IMR-90 (cell line): ENCODE data around the gene FAM131B. TPM values are rescaled to one million over a fixed set of nuclear protein-coding genes. Genes with fewer than 3 reads are reported as not detected.

Experiments
- ATAC-seq: fragments of 200-7000 bp; cut with Tn5 transposase; 2 replicates; pipeline ENCODE4 v1.9.1; 2020; ENCODE audit warnings: low read depth, mild to moderate bottlenecking, moderate library complexity
- BruUV-seq: library from RNA; stranded (reverse); fragments of 400-500 nt; replicated peaks from 2 replicates; lab custom pipeline; 2021; lab: Mats Ljungman, UMichigan
- CTCF ChIA-PET: fragments of 300-600 bp; formaldehyde crosslinking; extraction: SDS; loops from one replicate; lab custom pipeline; 2021; ENCODE audit warnings: antibody characterized with exemption; lab: Yijun Ruan, JAX
- POLR2A ChIA-PET: fragments of 300-600 bp; sonication (Branson Sonifier 250); formaldehyde crosslinking; loops from one replicate; lab custom pipeline; 2022; ENCODE audit warnings: antibody characterized with exemption; ENCODE audit not compliant: unreplicated experiment; lab: Charles Lee
- DNase-seq: peaks from one replicate; pipeline ENCODE4 v3.0.0; 2013
- H2AFZ ChIP-seq: replicated peaks from 2 replicates; pipeline ENCODE3; 2013; ENCODE audit warnings: low read length, mild to moderate bottlenecking; ENCODE audit not compliant: poor library complexity
- H2AK5ac ChIP-seq: 2 replicates; pipeline ENCODE4 v1.6.1; 2013; ENCODE audit warnings: low read depth, low read length, inconsistent platforms
- H2AK9ac ChIP-seq: replicated peaks from 2 replicates; pipeline ENCODE3; 2013; ENCODE audit warnings: mild to moderate bottlenecking, low read depth, low read length, moderate library complexity; ENCODE audit not compliant: poor library complexity
- H2BK120ac ChIP-seq: 2 replicates; pipeline ENCODE4 v1.6.1; 2013; ENCODE audit warnings: low read depth, low read length, inconsistent platforms
- H2BK15ac ChIP-seq: 3 replicates; pipeline ENCODE4 v1.6.1; 2013; ENCODE audit warnings: low read depth, low read length, inconsistent platforms
- H2BK20ac ChIP-seq: 2 replicates; pipeline ENCODE4 v1.6.1; 2013; ENCODE audit warnings: low read depth, mild to moderate bottlenecking, inconsistent platforms, low read length, moderate library complexity
- H2BK5ac ChIP-seq: 2 replicates; pipeline ENCODE4 v1.6.1; 2013; ENCODE audit warnings: mild to moderate bottlenecking, low read depth, low read length, inconsistent platforms; ENCODE audit not compliant: poor library complexity, severe bottlenecking
- H3K14ac ChIP-seq: replicated peaks from 2 replicates; pipeline ENCODE4 v1.6.1; 2013; ENCODE audit warnings: low read depth, low read length, inconsistent platforms
- H3K18ac ChIP-seq: 2 replicates; pipeline ENCODE4 v1.6.1; 2013; ENCODE audit warnings: low read depth, low read length, control low read depth
- H3K23ac ChIP-seq: 2 replicates; pipeline ENCODE4 v1.6.1; 2013; ENCODE audit warnings: low read depth, low read length, inconsistent platforms
- H3K27ac ChIP-seq: 2 replicates; pipeline ENCODE4 v1.5.1; 2013; ENCODE audit warnings: mild to moderate bottlenecking, control low read depth, low read length; ENCODE audit not compliant: insufficient read depth
- H3K27me3 ChIP-seq: 2 replicates; pipeline ENCODE4 v1.6.1; 2013; ENCODE audit warnings: low read length; ENCODE audit not compliant: control insufficient read depth, insufficient read depth
- H3K36me3 ChIP-seq: 2 replicates; pipeline ENCODE4 v1.6.1; 2013; ENCODE audit warnings: low read length, mixed read lengths; ENCODE audit not compliant: control insufficient read depth, insufficient read depth
- H3K4ac ChIP-seq: 2 replicates; pipeline ENCODE4 v1.6.1; 2013; ENCODE audit warnings: low read depth, low read length, inconsistent platforms
- H3K4me1 ChIP-seq: 2 replicates; pipeline ENCODE4 v1.6.1; 2013; ENCODE audit warnings: low read length, mixed read lengths; ENCODE audit not compliant: control insufficient read depth, insufficient read depth
- H3K4me2 ChIP-seq: 2 replicates; pipeline ENCODE4 v1.6.1; 2013; ENCODE audit warnings: low read depth, mild to moderate bottlenecking, control low read depth, low read length, moderate library complexity
- H3K4me3 ChIP-seq: 2 replicates; pipeline ENCODE4 v1.5.1; 2013; ENCODE audit warnings: low read depth, mild to moderate bottlenecking, control low read depth, low read length, moderate library complexity; ENCODE audit not compliant: insufficient read depth
- H3K56ac ChIP-seq: 2 replicates; pipeline ENCODE4 v1.6.1; 2013; ENCODE audit warnings: low read length, inconsistent platforms; ENCODE audit not compliant: insufficient read depth; ENCODE audit errors: extremely low read depth
- H3K79me1 ChIP-seq, 2 experiments: 2 replicates each; pipeline ENCODE4 v1.6.1; 2013; ENCODE audit warnings: low read length in 2 of 2, inconsistent platforms in 1 of 2, low read depth in 1 of 2
- H3K9ac ChIP-seq: 2 replicates; pipeline ENCODE4 v1.6.1; 2013; ENCODE audit warnings: low read depth, low read length, control low read depth
- H3K9me1 ChIP-seq: 2 replicates; pipeline ENCODE4 v1.6.1; 2013; ENCODE audit warnings: low read length, inconsistent platforms; ENCODE audit not compliant: insufficient read depth
- H3K9me3 ChIP-seq: 2 replicates; pipeline ENCODE4 v1.6.1; 2013; ENCODE audit warnings: low read length; ENCODE audit not compliant: control insufficient read depth, insufficient read depth
- H4K20me1 ChIP-seq: 2 replicates; pipeline ENCODE4 v1.6.1; 2013; ENCODE audit warnings: low read length, inconsistent platforms; ENCODE audit not compliant: insufficient read depth
- H4K5ac ChIP-seq: 2 replicates; pipeline ENCODE4 v1.6.1; 2013; ENCODE audit warnings: mild to moderate bottlenecking, low read depth, low read length, control low read depth
- H4K8ac ChIP-seq, 2 experiments: 2 replicates each; pipeline ENCODE4 v1.6.1; 2013; ENCODE audit warnings: low read depth in 2 of 2, low read length in 2 of 2, control low read depth in 1 of 2, inconsistent platforms in 1 of 2
- H4K91ac ChIP-seq: 2 replicates; pipeline ENCODE4 v1.6.1; 2013; ENCODE audit warnings: low read depth, low read length, inconsistent platforms; ENCODE audit not compliant: insufficient read depth
- BHLHE40 ChIP-seq: fragments of 150-350 bp; IDR thresholded peaks from 2 replicates; pipeline ENCODE4 v1.6.1; 2016; ENCODE audit warnings: mild to moderate bottlenecking, low read depth, low read length
- CEBPB ChIP-seq: IDR thresholded peaks from 2 replicates; pipeline ENCODE4 v1.6.1; 2012; ENCODE audit warnings: low read depth, low read length, improper control_type of control experiment
- CHD1 ChIP-seq: IDR thresholded peaks from 2 replicates; pipeline ENCODE4 v1.6.1; 2012; ENCODE audit warnings: low read depth, low read length, improper control_type of control experiment
- MAFK ChIP-seq: IDR thresholded peaks from 2 replicates; pipeline ENCODE4 v1.6.1; 2012; ENCODE audit warnings: low read depth, low read length, improper control_type of control experiment
- MAZ ChIP-seq: IDR thresholded peaks from 2 replicates; pipeline ENCODE4 v1.6.1; 2012; ENCODE audit warnings: low read depth, mild to moderate bottlenecking, low read length, improper control_type of control experiment, moderate library complexity, borderline replicate concordance
- MXI1 ChIP-seq: IDR thresholded peaks from 2 replicates; pipeline ENCODE4 v1.6.1; 2012; ENCODE audit warnings: low read depth, mild to moderate bottlenecking, low read length, moderate library complexity, borderline replicate concordance
- NFE2L2 ChIP-seq: fragments of 150-350 bp; IDR thresholded peaks from 2 replicates; pipeline ENCODE4 v1.6.1; 2016; ENCODE audit warnings: low read depth, mild to moderate bottlenecking, low read length
- POLR2A ChIP-seq: IDR thresholded peaks from 2 replicates; pipeline ENCODE4 v1.6.1; 2012; ENCODE audit warnings: mild to moderate bottlenecking, low read depth, low read length
- RAD21 ChIP-seq: IDR thresholded peaks from 2 replicates; pipeline ENCODE4 v1.6.1; 2012; ENCODE audit warnings: low read length, improper control_type of control experiment
- RCOR1 ChIP-seq: IDR thresholded peaks from 2 replicates; pipeline ENCODE4 v1.6.1; 2012; ENCODE audit warnings: mild to moderate bottlenecking, low read length, improper control_type of control experiment; ENCODE audit not compliant: insufficient replicate concordance
- RFX5 ChIP-seq: IDR thresholded peaks from 2 replicates; pipeline ENCODE4 v1.8.0; 2012; ENCODE audit warnings: low read depth, mild to moderate bottlenecking, low read length, moderate library complexity
- SMC3 ChIP-seq: fragments of 150-350 bp; IDR thresholded peaks from 2 replicates; pipeline ENCODE4 v1.6.1; 2016; ENCODE audit warnings: low read depth, mild to moderate bottlenecking, antibody characterized with exemption, low read length, moderate library complexity
- WGBS, 2 experiments: methylation state at CpG; one replicate each; pipeline versions ENCODE4 v1.1.5 to v1.1.7; 2013; ENCODE audit warnings: missing lambda C conversion rate in 2 of 2; ENCODE audit not compliant: insufficient read length in 1 of 2; ENCODE audit errors: extremely low coverage in 2 of 2; 5-methylcytosine and 5-hydroxymethylcytosine counted together
- dilution Hi-C: fragments of 300-500 bp; cut with HindIII; formaldehyde crosslinking; loops from one replicate; pipeline ENCODE4 v1.14.3; 2018; ENCODE audit warnings: low sequenced_read_pairs; ENCODE audit not compliant: unreplicated experiment
- in situ Hi-C: fragments of 300-500 bp; cut with MboI; formaldehyde crosslinking; loops from 3 replicates; pipeline ENCODE4 v1.14.3; 2019; ENCODE audit warnings: low sequenced_read_pairs, inconsistent platforms, mixed read lengths
- intact Hi-C: fragments of 100-400 bp; cut with micrococcal nuclease; formaldehyde crosslinking; loops from 2 replicates; pipeline ENCODE4 v1.10.0; 2022
- polyA plus RNA-seq, 3 experiments: library from polyadenylated mRNA; depleted of rRNA; stranded (reverse); fragments of >200 nt; gene quantifications; 2 replicates each; pipeline ENCODE4 v1.2.3, GENCODE V29; 2012; ENCODE audit warnings: low replicate concordance in 1 of 3
- total RNA-seq: library from RNA; depleted of rRNA; stranded (reverse); fragments of >200 nt; gene quantifications from 2 replicates; pipeline ENCODE4 v1.2.3, GENCODE V29; 2012
- TF ChIP-seq, protein P1 (sequence below): fragments of 150-350 bp; IDR thresholded peaks from 2 replicates; pipeline ENCODE4 v1.6.1; 2017; ENCODE audit warnings: mild to moderate bottlenecking, antibody characterized with exemption, low read length, low read depth
- TF ChIP-seq, protein P2 (sequence below): fragments of 150-350 bp; IDR thresholded peaks from 2 replicates; pipeline ENCODE4 v1.6.1; 2016; ENCODE audit warnings: low read depth, mild to moderate bottlenecking, low read length, moderate library complexity, borderline replicate concordance
- TF ChIP-seq, protein P3 (sequence below): conservative IDR thresholded peaks from 2 replicates; pipeline ENCODE4 v1.5.1; 2012; ENCODE audit warnings: mild to moderate bottlenecking, low read depth, low read length, improper control_type of control experiment

FAM131B gene
- total and polyA plus RNA-seq, 2 of the 4 experiments (the other 2 are of a cell fraction), result 3.4 to 4.3 TPM

DNA sequence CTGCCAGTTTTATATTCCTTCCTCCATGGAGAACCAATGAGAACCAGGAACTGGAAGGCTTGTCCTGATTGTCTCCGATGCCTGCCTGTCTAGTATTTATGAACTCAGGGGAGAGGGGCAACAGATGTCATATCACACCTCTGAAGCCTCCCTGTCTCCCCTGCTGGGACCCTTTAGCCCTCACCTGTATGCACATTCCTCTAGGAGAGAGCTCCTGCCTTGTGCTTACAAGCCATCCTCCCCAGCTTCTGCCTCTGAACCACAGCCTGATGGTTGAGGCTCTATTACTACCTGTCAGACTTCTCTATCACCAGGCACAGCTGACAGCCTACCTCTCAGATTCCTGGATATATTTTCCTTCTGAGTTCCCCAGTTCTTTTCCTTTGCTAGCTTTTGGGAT, 5.9 kb upstream of the FAM131B start:
- H4K91ac ChIP-seq, result no peak overlapping the region
- H2AK5ac ChIP-seq, result no peak overlapping the region
- CTCF ChIA-PET, result interaction anchor here (2.1 kb wide), 1 partner anchor 128 kb away, joined by 9 read pairs; no protein-coding TSS in a partner anchor
- no peak overlapping the region for H2AK9ac ChIP-seq
- H3K27me3 ChIP-seq, result peaks cover 21% of the 10 kb centered on the region
- H3K79me1 ChIP-seq, result no peaks in the 10 kb centered on the region
- H4K20me1 ChIP-seq, result no peaks in the 10 kb centered on the region
- no peak overlapping the region for H2BK5ac ChIP-seq
- H2BK20ac ChIP-seq, result no peak overlapping the region
- BruUV-seq, result no TSS peak
- DNase-seq (no peak), ATAC-seq (no peak)
- no peak overlapping the region for H3K23ac ChIP-seq
- dilution Hi-C loops, result no loop called here
- no peak overlapping the region for H4K8ac ChIP-seq
- TF ChIP-seq MAFK, result no peak
- TF ChIP-seq SMC3, result no peak
- no peak for TF ChIP-seq MAZ
- TF ChIP-seq BHLHE40, result no peak
- TF ChIP-seq NFE2L2, result no peak
- TF ChIP-seq RCOR1, result no peak
- TF ChIP-seq RAD21, result no peak
- no peak for TF ChIP-seq CEBPB
- TF ChIP-seq, protein P1, sequence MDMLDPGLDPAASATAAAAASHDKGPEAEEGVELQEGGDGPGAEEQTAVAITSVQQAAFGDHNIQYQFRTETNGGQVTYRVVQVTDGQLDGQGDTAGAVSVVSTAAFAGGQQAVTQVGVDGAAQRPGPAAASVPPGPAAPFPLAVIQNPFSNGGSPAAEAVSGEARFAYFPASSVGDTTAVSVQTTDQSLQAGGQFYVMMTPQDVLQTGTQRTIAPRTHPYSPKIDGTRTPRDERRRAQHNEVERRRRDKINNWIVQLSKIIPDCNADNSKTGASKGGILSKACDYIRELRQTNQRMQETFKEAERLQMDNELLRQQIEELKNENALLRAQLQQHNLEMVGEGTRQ, result no peak
- TF ChIP-seq, protein P2, sequence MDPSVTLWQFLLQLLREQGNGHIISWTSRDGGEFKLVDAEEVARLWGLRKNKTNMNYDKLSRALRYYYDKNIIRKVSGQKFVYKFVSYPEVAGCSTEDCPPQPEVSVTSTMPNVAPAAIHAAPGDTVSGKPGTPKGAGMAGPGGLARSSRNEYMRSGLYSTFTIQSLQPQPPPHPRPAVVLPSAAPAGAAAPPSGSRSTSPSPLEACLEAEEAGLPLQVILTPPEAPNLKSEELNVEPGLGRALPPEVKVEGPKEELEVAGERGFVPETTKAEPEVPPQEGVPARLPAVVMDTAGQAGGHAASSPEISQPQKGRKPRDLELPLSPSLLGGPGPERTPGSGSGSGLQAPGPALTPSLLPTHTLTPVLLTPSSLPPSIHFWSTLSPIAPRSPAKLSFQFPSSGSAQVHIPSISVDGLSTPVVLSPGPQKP, result no peak
- TF ChIP-seq CHD1, result no peak
- TF ChIP-seq POLR2A, result no peak
- no peak for TF ChIP-seq MXI1
- no peak for TF ChIP-seq RFX5
- TF ChIP-seq, protein P3, sequence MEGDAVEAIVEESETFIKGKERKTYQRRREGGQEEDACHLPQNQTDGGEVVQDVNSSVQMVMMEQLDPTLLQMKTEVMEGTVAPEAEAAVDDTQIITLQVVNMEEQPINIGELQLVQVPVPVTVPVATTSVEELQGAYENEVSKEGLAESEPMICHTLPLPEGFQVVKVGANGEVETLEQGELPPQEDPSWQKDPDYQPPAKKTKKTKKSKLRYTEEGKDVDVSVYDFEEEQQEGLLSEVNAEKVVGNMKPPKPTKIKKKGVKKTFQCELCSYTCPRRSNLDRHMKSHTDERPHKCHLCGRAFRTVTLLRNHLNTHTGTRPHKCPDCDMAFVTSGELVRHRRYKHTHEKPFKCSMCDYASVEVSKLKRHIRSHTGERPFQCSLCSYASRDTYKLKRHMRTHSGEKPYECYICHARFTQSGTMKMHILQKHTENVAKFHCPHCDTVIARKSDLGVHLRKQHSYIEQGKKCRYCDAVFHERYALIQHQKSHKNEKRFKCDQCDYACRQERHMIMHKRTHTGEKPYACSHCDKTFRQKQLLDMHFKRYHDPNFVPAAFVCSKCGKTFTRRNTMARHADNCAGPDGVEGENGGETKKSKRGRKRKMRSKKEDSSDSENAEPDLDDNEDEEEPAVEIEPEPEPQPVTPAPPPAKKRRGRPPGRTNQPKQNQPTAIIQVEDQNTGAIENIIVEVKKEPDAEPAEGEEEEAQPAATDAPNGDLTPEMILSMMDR, result no peak
- no peak overlapping the region for H3K9ac ChIP-seq
- no peaks in the 10 kb centered on the region for H3K9me3 ChIP-seq
- H2AFZ ChIP-seq, result no peak overlapping the region
- H3K27ac ChIP-seq, result no peak overlapping the region
- no peak overlapping the region for H3K4ac ChIP-seq
- intact Hi-C loops, result no loop called here
- H2BK15ac ChIP-seq, result no peak overlapping the region
- no peak overlapping the region for H2BK120ac ChIP-seq
- no peak overlapping the region for H3K18ac ChIP-seq
- no peak overlapping the region for H3K56ac ChIP-seq
- H3K36me3 ChIP-seq, result no peaks in the 10 kb centered on the region
- no peak overlapping the region for H3K4me3 ChIP-seq
- POLR2A ChIA-PET, result no interaction called here
- H3K4me2 ChIP-seq, result no peak overlapping the region
- in situ Hi-C loops, result loop anchor here (5.0 kb wide), 1 partner anchor 71 kb away; no protein-coding TSS in a partner anchor
- no CpG with 5 or more reads among the region's 1 CpG for WGBS, 2 experiments
- H3K14ac ChIP-seq, result no peak overlapping the region
- peaks cover 4% of the 10 kb centered on the region; the same call in 1 of the 2 replicates for H3K4me1 ChIP-seq
- peaks cover 3% of the 10 kb centered on the region; the same call in 1 of the 2 replicates for H3K9me1 ChIP-seq
- H4K5ac ChIP-seq, result no peak overlapping the region
